Measurements from ENCODE around the gene IQGAP1.

GRCh38 chr15:90531147-90531546 is 143.1 kb downstream of the IQGAP1 start:
- TF ChIP-seq CTCF (conservative IDR thresholded peaks at IDR 0.05 in 1 of 2, IDR thresholded peaks at IDR 0.05 in 1 of 2; ENCODE audit: low read depth in 1 of 2, low read length in 2 of 2) = no peak
- no peak for TF ChIP-seq EZH2 (IDR thresholded peaks at IDR 0.05; ENCODE audit: low read length, missing control alignments)
